DND-41 (cell line): ENCODE measurements around the gene FXR2.

Experiments used
- ATAC-seq: fragments of 200-7000 bp; cut with Tn5 transposase; 3 replicates; pipeline ENCODE4 v1.9.1; 2021; ENCODE audit warnings: low read depth; ENCODE audit not compliant: insufficient read depth
- DNase-seq: peaks from one replicate; pipeline ENCODE4 v3.0.0-alpha.2; 2020
- H2AFZ ChIP-seq: 2 replicates; pipeline ENCODE4 v1.6.0; 2012; ENCODE audit warnings: low read depth, low read length
- H3K27ac ChIP-seq: 2 replicates; pipeline ENCODE4 v1.5.1; 2012; ENCODE audit warnings: low read length, inconsistent platforms
- H3K27me3 ChIP-seq: fragments of 200-600 bp; sonication (generic); 2 replicates; pipeline ENCODE4 v1.6.0; 2012; ENCODE audit warnings: low read length, mild to moderate bottlenecking, inconsistent platforms; ENCODE audit not compliant: insufficient read depth, poor library complexity
- H3K36me3 ChIP-seq: 2 replicates; pipeline ENCODE4 v1.5.1; 2012; ENCODE audit warnings: low read length, inconsistent platforms; ENCODE audit not compliant: insufficient read depth
- H3K4me1 ChIP-seq: 2 replicates; pipeline ENCODE4 v1.5.1; 2012; ENCODE audit warnings: mild to moderate bottlenecking, low read length; ENCODE audit not compliant: insufficient read depth
- H3K4me2 ChIP-seq: 2 replicates; pipeline ENCODE4 v1.6.0; 2012; ENCODE audit warnings: mild to moderate bottlenecking, moderate library complexity, low read length, inconsistent platforms; ENCODE audit not compliant: insufficient read depth
- H3K4me3 ChIP-seq, 2 experiments: fragments of 200-600 bp in 1 of 2; shearing (Covaris generic) in 1 of 2; 2 replicates each; pipeline ENCODE4 v1.5.1; 2012 to 2016; ENCODE audit warnings: inconsistent platforms in 2 of 2, low read length in 2 of 2, mild to moderate bottlenecking in 2 of 2, low read depth in 1 of 2, moderate library complexity in 1 of 2
- H3K79me2 ChIP-seq: 2 replicates; pipeline ENCODE4 v1.6.0; 2012; ENCODE audit warnings: low read length, inconsistent platforms; ENCODE audit not compliant: insufficient read depth
- H3K9ac ChIP-seq: 2 replicates; pipeline ENCODE4 v1.6.0; 2012; ENCODE audit warnings: low read depth, mild to moderate bottlenecking, inconsistent platforms, low read length, moderate library complexity
- H3K9me3 ChIP-seq: 2 replicates; pipeline ENCODE4 v1.5.1; 2012; ENCODE audit warnings: low read length, moderate library complexity, mild to moderate bottlenecking, inconsistent platforms; ENCODE audit not compliant: insufficient read depth, severe bottlenecking
- H4K20me1 ChIP-seq: 2 replicates; pipeline ENCODE4 v1.6.0; 2012; ENCODE audit warnings: low read length; ENCODE audit not compliant: insufficient read depth
- CTCF ChIP-seq: IDR thresholded peaks from 2 replicates; pipeline ENCODE4 v1.5.1; 2012; ENCODE audit warnings: borderline replicate concordance, low read length, moderate library complexity, mild to moderate bottlenecking; ENCODE audit not compliant: poor library complexity, severe bottlenecking; ENCODE audit errors: extremely low read depth
- EZH2 ChIP-seq: IDR thresholded peaks from 3 replicates; pipeline ENCODE4 v1.6.1; 2012; ENCODE audit warnings: borderline replicate concordance, low read depth, mild to moderate bottlenecking, moderate library complexity, low read length, inconsistent platforms; ENCODE audit not compliant: severe bottlenecking

FXR2 gene

GRCh38 chr17:7553356-7553755 is 61.3 kb downstream of the FXR2 start:
- DNase-seq (no peak), ATAC-seq (no peak)
- peak overlapping the region in 1 of 2 experiments; percentile 15; a peak in 1 of 4 replicates for H3K4me3 ChIP-seq
- H2AFZ ChIP-seq = peak overlapping the region; percentile 59
- H3K9me3 ChIP-seq = no peaks in the 10 kb centered on the region
- peaks cover 3% of the 10 kb centered on the region for H3K27me3 ChIP-seq
- peak overlapping the region; percentile 75 for H3K27ac ChIP-seq
- peak overlapping the region; percentile 46 for H3K9ac ChIP-seq
- peaks cover 49% of the 10 kb centered on the region for H3K4me1 ChIP-seq
- no peaks in the 10 kb centered on the region for H3K36me3 ChIP-seq
- H3K79me2 ChIP-seq = no peaks in the 10 kb centered on the region
- peak overlapping the region; percentile 38 for H3K4me2 ChIP-seq
- H4K20me1 ChIP-seq = no peaks in the 10 kb centered on the region
- TF ChIP-seq CTCF (no peak), EZH2 (no peak)

- DNase-seq = peak; percentile 82
- H3K9me3 ChIP-seq = no peaks in the 10 kb centered on the region
- H3K27ac ChIP-seq = peak overlapping the region; percentile 75
- no peaks in the 10 kb centered on the region for H3K79me2 ChIP-seq
- H3K4me3 ChIP-seq = peak overlapping the region in 1 of 2 experiments; percentile 11; a peak in 1 of 4 replicates
- TF ChIP-seq EZH2 (no peak), CTCF (no peak)
- peak overlapping the region; percentile 46 for H3K9ac ChIP-seq
- peaks cover 5% of the 10 kb centered on the region for H3K27me3 ChIP-seq
- no peaks in the 10 kb centered on the region for H4K20me1 ChIP-seq
- H2AFZ ChIP-seq = peak overlapping the region; percentile 65
- no peaks in the 10 kb centered on the region for H3K36me3 ChIP-seq
- ATAC-seq = peak; percentile 84
- peak overlapping the region; percentile 38 for H3K4me2 ChIP-seq
- H3K4me1 ChIP-seq = peaks cover 53% of the 10 kb centered on the region
Measured at GRCh38 chr17:7552621-7553051, 62.1 kb downstream of the FXR2 start.

DNA sequence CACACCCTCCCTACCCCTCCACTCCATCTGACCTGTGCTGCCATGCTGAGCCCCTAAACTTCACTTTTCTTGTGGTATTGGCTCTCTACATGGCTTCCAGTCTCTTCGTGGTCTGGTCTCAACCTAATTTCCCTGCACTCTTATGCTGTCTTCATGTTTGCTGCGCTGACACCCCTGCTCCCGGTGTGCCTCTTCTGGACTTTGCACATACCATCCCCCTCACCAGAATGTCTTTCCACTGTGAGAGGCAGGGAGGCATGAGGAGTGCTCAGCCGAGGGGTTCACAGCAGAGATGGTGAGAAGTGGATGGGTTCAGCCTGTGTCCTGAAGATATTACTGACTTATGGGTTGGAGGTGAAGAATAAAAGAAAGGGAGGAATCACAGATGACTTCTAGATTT is 63.3 kb downstream of the FXR2 start:
- peak overlapping the region; percentile 75 for H3K27ac ChIP-seq
- H3K9ac ChIP-seq = no peak overlapping the region; the same call in 1 of the 2 replicates
- no peaks in the 10 kb centered on the region for H3K79me2 ChIP-seq
- no peaks in the 10 kb centered on the region for H3K36me3 ChIP-seq
- no peaks in the 10 kb centered on the region for H3K9me3 ChIP-seq
- ATAC-seq = no peak
- H2AFZ ChIP-seq = no peak overlapping the region
- no peak overlapping the region for H3K4me2 ChIP-seq
- no peak for TF ChIP-seq EZH2
- TF ChIP-seq CTCF = no peak
- H3K4me3 ChIP-seq = no peak overlapping the region
- H3K4me1 ChIP-seq = peaks cover 53% of the 10 kb centered on the region
- DNase-seq = no peak
- peaks cover 5% of the 10 kb centered on the region for H3K27me3 ChIP-seq
- H4K20me1 ChIP-seq = no peaks in the 10 kb centered on the region
